Thyroid gland (tissue), 4 donors: ENCODE results near the gene RFX3.

Experiments used
- POLR2A ChIP-seq, 2 donors: fragments of 450-650 bp; IDR thresholded peaks; one replicate each; pipeline ENCODE4 v1.6.1; 2017; ENCODE audit warnings: antibody characterized with exemption in 2 of 2, mild to moderate bottlenecking in 2 of 2, moderate library complexity in 1 of 2
- TF ChIP-seq, protein P1 (sequence below), 6 experiments: fragments of 200-600 bp in 3 of 6; fragments of 450-650 bp in 3 of 6; sonication (generic) in 3 of 6; IDR thresholded peaks; one replicate each; pipeline ENCODE4 v1.5.1; 2016 to 2019; ENCODE audit warnings: antibody characterized with exemption in 6 of 6, mild to moderate bottlenecking in 2 of 6, inconsistent platforms in 1 of 6, moderate library complexity in 1 of 6

DNA sequence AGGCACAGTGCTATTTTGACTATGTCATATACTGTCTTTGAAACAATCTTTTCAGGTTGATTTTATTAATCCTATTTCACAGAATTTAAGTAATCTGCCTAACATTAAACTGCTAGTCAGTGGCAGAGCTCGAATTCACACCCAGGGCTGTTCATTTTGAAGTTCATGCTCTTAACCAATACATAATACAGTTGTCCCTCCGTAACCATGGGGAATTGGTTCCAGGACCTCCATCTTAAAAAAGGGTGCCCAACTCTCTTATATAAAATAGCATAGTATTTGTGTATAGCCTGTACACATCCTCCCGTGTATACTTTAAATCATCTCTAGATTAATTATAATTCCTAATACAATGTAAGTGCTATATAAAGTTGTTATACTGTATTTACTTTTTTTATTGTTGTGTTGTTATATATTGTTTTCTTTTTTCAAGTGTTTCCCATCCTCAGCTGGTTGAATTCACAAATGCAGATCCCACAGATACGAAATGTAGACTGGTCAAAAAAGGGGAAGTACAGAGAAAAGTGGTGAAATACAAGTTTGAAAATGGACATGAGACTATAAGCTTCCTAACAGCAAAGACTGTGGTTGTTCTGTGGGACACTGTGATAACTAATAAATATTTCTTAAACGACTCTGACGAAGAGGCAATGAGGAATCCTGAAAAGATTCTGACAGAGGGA, 18.3 kb downstream of the RFX3 start:
- TF ChIP-seq POLR2A (IDR thresholded peaks at IDR 0.05), result no peak
- TF ChIP-seq, protein P1, sequence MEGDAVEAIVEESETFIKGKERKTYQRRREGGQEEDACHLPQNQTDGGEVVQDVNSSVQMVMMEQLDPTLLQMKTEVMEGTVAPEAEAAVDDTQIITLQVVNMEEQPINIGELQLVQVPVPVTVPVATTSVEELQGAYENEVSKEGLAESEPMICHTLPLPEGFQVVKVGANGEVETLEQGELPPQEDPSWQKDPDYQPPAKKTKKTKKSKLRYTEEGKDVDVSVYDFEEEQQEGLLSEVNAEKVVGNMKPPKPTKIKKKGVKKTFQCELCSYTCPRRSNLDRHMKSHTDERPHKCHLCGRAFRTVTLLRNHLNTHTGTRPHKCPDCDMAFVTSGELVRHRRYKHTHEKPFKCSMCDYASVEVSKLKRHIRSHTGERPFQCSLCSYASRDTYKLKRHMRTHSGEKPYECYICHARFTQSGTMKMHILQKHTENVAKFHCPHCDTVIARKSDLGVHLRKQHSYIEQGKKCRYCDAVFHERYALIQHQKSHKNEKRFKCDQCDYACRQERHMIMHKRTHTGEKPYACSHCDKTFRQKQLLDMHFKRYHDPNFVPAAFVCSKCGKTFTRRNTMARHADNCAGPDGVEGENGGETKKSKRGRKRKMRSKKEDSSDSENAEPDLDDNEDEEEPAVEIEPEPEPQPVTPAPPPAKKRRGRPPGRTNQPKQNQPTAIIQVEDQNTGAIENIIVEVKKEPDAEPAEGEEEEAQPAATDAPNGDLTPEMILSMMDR (IDR thresholded peaks at IDR 0.05), result no peak
